T-helper 9 cell (primary cell): ENCODE results near the gene FER.
"Not testable (repeated sequence)": the region's sequence is repeated elsewhere in the genome, so short reads cannot be mapped to it uniquely, and the experiment has no call there.

Source experiments
- DNase-seq: peaks from one replicate; pipeline ENCODE4 v3.0.0-alpha.2; 2020

FER gene

GRCh38 chr5:108748401-108749127, 867 bp downstream of the FER start:
- peak; percentile 95 for DNase-seq

- DNase-seq = no peak
Measured at GRCh38 chr5:108749128-108749861, 1.6 kb downstream of the FER start.

GRCh38 chr5:108753331-108753730, 5.6 kb downstream of the FER start:
- DNase-seq = no peak

- no peak for DNase-seq
Measured at GRCh38 chr5:108753877-108754276, 6.2 kb downstream of the FER start.

GRCh38 chr5:108760512-108760911, 12.8 kb downstream of the FER start:
- DNase-seq = no peak

- DNase-seq = no peak
Measured at GRCh38 chr5:108762660-108763059, 15.0 kb downstream of the FER start.

- no peak for DNase-seq
Measured at GRCh38 chr5:108763222-108763916, 15.7 kb downstream of the FER start.

- DNase-seq = no peak
Measured at GRCh38 chr5:108765647-108766046, 17.9 kb downstream of the FER start.

- DNase-seq = not testable (repeated sequence)
Measured at GRCh38 chr5:108766916-108767315, 19.2 kb downstream of the FER start.

GRCh38 chr5:108769352-108769751, 21.7 kb downstream of the FER start:
- DNase-seq = no peak

- DNase-seq = no peak
Measured at GRCh38 chr5:108772626-108773025, 24.9 kb downstream of the FER start.

- DNase-seq = no peak
Measured at GRCh38 chr5:108773330-108773729, 25.6 kb downstream of the FER start.

GRCh38 chr5:108774079-108774478, 26.4 kb downstream of the FER start:
- DNase-seq = not testable (repeated sequence)

GRCh38 chr5:108777582-108777981, 29.9 kb downstream of the FER start:
- DNase-seq = not testable (repeated sequence)

GRCh38 chr5:108784577-108784976, 36.9 kb downstream of the FER start:
- DNase-seq = not testable (repeated sequence)

- no peak for DNase-seq
Measured at GRCh38 chr5:108786806-108787483, 39.2 kb downstream of the FER start.

- DNase-seq = no peak
Measured at GRCh38 chr5:108788142-108788541, 40.4 kb downstream of the FER start.

- no peak for DNase-seq
Measured at GRCh38 chr5:108793207-108793606, 45.5 kb downstream of the FER start.

- DNase-seq = not testable (repeated sequence)
Measured at GRCh38 chr5:108794349-108794748, 46.7 kb downstream of the FER start.

- no peak for DNase-seq
Measured at GRCh38 chr5:108797396-108797795, 49.7 kb downstream of the FER start.

- no peak for DNase-seq
Measured at GRCh38 chr5:108797986-108798385, 50.3 kb downstream of the FER start.

GRCh38 chr5:108798513-108799265, 51.0 kb downstream of the FER start:
- DNase-seq = no peak
